ENCODE data around the gene SKP1. TPM values are rescaled to one million over a fixed set of nuclear protein-coding genes. Genes with fewer than 3 reads are reported as not detected.
A peak's percentile ranks its signal among the peaks of the same experiment; 100 is the strongest.

Gene SKP1
- total RNA-seq, 1 experiment from 2014 or later = 715 TPM

DNA sequence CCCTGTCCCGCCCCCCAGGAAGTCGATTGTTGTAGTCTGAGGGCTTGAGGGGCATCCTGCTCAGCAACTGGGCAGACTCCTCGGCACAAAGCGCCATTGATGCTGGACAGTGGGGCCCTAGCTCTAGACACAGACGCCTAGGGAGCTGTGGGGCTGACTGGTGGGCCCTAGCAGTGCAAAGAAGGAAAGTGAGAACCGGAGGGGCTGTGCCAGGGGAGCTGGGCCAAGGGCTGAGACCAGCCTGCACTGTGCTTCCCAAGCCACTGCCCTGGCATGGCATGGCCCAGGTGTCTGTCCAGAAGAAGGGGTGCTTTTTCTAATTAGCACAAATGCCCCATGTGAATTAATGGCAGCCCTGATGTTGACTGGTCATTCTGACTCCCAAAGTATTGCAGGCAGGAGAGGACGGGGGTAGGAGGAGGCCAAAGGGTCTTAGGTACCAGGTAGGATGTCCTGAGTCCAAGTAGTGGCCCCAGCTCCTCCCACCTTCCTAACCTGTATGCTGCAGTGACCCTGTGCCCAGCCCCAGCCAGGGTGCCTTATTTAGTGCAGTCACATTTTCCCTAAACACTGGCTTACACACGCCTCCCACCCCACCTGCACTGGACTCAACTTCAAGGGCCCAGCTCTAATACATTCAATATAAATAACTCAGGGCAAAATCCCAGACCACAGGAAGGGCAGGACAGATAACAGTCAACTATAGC lies 46.4 kb downstream of the SKP1 start:
- no peak for DNase-seq (ENCODE audit: low read depth)

DNA sequence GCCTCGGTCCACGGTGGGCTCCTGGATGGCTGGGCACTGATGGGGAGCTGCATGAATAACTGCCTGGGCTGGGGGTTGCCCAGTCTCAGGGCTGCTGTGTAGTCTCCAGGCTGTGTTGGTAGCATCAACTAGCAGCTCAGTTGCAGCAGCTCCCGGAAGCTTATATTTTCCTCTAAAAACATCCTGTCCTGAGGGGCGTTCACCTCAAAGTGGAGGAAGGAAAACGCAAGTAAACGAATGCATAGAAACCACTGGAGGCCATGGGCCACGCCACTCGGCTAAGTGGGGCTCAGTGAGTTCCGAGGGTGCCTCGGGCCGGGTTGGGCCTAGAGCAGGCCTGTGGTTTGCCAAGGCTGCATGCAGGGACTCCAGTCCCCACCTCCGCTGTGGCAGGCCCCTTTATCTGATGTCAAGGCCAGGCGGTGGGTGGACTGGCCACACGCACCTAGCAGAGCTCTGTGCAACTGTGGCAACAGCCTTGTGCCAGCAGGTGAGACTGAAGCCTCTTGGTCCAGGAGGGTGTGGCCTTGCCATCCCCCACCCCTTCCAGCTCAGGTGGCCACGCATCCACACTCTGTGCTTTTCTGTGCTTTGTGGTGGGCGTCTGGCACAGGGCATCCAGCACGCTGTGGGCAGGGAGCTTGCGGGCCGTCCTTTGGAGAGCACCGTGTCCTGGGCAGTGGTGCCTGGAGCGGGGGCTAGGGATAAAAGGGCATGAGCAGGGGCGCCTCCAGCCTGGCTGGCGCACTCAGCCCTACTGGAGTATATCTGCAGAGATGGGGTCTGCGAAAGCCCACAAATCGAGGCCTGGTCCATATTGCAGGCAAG lies 47.1 kb downstream of the SKP1 start:
- DNase-seq (ENCODE audit: low read depth) = no peak

DNA sequence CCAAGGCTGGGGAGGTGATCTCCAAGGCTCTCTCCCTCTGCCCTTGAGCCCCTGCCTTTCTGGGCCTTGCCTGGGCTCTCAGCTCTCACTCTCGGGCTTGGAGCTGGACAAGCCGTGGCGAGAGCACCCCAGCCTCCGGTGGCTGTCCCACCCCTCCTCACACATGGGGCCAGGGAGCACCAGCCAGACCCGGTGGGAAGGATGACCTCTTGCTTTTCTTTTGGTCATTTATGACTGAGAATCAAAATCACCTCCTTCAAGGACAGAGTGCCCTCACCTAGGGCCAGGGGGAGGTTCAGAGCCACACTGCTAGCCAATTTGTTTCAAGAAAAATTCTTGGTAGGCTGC lies 48.1 kb downstream of the SKP1 start:
- DNase-seq (ENCODE audit: low read depth) = no peak

DNA sequence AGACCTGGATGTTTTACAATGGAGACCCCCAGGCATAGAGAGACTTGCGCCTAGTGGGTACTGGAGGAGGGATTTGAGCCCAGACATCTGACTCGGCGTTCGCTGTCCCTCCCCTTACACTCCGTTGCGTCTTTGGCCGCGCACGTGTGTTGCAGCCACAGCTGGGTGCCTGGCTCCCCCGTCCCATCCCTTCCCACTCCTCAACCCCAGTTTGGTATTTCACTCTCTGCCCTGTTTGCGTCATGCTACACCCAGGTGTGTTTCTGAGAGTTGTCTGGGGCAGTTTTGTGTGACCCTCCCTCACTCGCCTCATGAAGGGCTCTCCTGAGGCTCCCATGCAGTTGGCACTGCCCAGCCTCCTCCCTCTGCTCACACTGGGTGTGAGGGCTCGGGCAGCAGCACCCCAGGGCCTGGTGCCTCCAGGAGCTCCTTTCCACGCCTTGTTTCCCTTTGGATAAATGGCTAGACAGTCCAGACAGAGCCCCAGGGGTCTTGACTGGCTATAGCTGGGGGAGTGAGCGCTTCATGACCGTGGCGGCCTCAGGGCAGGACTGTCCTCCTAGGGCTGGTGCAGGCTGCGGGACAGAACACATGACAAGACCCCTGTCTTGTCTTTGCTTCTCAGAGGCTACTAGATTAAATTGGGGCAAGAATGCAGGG lies 48.6 kb downstream of the SKP1 start:
- DNase-seq (ENCODE audit: low read depth) = no peak

DNA sequence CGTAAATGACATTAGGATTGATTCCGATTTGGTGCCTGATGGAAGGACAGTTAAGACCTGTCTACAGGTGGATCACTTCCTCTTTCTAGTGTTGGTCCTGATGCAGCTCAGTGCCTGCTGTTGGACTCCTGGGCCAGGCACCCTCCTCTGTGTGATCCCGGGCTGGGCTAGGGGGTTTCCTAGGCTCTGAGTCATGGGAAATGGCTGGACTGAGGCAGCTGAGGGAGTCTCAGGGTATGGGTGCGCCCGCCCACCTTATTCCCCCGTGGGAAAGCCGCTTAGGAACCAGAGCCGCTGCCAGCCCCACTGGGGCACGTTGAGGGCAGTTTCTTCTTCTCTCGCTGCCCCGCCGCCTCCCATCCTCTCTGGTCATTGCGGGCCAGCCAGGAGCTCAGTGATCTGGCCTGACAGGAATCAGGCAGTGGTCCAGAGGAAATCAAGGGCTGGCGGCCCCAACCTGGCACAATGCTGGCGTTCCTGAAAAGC lies 49.3 kb downstream of the SKP1 start:
- peak; percentile 64 for DNase-seq (ENCODE audit: low read depth)

DNA sequence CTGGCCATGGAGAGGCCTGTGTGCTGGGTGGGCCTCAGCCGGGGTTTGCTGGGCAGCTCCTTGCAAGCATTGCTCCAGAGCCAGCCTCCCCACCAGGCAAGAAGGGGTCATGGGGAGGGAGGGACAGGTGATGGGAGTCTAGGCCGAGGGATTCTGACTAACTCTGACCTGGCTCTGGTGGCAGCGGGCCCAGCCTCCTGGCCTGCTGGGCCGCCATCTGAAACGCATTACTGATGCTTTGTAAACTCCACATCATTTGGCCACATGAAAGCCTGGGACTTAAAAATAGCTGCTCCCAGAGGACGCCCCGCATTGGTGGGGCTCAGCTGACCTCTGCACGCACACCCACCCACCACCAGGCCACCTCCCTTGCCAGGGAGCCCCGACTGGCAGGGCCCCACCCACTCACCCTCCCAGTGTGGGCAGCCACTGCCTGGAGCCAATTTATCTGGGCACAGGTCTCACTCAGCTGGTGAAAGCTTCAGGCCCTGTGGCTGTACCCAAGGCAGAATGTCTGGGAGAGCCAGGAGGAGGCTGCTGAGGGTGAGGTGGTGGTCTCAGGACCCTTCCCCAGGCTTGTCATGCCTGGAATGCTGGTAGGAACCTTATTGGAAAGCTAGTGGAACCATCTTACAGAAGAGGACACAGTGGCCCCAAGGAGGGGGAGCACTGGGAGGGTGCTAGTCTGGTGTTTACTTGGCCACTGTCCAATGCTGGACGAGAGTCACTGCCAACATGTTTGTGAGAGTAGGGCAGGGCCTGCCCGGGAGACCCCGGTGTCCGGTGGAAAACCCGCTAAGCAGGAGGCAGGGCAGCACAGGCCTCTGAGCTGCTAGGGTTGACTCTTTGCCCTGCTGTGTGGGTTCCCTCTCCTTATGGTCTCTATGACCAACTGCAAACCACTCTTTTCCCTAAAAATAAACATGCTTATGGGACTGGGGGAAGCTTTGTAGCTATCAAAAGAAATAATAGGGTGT lies 51.4 kb downstream of the SKP1 start:
- peak; percentile 98 for DNase-seq (ENCODE audit: low read depth)

DNA sequence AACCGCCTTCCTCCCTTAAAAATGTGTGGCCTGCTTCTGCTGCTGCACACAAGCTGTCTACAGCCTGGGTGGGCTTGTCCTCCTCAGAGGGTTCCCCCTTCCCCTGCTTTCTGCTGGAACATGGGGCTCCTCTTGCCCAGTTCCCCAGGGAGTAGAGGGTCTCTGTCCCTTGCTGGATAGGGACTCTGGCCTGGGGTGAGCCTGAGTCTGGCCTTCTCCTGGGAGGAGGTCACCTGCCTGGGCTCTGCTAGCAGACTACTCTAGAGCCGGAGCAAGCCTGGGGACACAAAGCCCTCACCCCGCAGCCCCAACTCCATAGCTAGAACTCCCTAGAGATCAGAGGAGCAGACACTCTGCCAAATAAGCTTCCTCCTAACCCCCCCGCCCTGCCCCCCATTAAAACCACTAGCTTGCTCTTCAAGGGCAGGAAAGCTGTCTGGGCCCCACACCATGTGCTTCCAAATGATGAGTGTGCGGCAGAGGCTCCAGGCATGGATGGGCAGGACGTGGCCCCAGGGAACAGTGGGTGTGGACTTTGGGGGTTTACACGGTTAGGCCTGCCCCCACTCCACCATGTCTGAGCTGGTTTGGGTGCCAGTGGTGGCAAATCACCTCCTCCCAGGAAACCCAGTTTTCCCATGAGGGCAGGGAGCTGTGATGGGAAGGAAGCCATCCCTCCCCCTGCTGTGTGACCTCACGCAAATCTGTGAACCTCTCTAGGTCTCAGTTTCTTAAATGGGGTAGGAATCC lies 52.3 kb downstream of the SKP1 start:
- DNase-seq (ENCODE audit: low read depth) = peak; percentile 97

DNA sequence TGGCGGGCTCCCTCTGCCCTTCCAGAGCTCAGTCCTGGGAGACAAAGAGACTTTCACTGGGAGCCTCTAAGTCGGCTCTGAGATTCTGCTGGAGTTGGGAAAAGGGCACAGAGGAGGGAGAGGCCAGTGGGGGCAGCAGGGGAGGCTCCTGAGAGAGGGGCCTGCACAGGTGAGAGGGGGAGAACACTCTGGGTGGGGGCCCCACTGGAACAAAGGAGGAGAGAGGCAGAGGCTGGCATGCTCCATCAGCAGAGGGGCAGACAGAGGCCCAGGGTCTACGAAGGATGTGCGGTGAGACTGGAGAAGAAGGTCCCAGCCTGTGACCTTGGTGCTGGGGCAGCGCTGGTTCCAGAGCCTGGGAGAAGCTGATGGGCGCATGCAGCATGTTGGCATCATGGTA lies 53.4 kb downstream of the SKP1 start:
- DNase-seq (ENCODE audit: low read depth) = no peak

DNA sequence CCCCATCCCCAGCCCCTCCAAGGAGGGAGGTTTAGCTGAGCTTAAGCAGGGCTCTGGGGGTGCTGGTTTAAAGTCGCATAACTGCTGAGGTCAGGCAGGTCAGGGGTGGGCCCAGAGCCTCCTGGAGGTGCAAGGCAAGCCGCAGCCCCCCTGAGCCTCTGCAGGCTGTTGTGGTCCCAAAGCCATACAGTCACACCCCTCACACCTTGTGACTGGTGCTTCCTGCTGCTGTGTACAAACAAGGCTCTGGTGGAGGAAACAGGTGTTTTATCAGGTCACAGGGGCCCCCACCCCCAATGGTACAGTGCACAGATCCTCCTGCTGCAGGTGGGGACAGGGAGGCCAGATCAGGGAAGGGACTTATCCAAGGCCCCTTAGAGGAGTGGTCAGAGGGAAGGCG lies 54.2 kb downstream of the SKP1 start:
- DNase-seq (ENCODE audit: low read depth) = no peak

DNA sequence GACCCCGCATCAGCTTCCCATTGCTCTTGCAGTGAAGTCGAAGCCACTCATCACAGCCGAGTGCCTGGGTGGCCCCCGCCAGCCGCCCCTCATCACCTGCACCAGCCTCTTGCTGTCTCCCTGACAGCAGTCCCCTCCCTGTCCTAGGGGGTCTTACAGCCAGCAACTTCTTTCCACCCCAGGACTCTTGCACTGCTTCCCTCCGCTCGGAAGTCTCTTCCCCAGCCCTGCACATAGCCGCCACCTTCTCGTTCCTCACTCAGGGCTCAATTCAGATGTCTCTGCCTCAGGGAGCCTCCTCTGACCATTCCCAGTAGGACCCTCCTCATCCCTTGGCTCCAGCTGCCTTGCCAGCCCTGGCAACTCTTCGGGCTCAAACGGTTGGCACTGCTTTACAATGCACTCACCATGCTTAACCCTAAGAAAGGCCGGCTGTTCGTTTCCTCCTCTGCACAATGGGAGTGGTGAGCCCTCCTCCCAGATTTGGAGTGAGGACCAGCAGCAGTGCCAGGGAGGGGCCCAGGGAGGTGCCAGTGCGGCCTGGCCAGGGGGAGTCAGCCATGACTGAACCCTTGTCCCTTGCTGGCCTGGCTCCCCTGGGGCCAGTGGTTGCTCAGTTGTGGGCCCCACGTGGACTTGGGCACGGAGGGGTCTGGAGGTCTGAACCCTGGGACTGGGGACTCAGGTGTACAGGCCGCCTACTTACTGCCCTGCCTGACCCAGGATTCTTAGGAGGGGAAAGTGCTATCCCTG lies 56.2 kb downstream of the SKP1 start:
- DNase-seq (ENCODE audit: low read depth) = no peak

DNA sequence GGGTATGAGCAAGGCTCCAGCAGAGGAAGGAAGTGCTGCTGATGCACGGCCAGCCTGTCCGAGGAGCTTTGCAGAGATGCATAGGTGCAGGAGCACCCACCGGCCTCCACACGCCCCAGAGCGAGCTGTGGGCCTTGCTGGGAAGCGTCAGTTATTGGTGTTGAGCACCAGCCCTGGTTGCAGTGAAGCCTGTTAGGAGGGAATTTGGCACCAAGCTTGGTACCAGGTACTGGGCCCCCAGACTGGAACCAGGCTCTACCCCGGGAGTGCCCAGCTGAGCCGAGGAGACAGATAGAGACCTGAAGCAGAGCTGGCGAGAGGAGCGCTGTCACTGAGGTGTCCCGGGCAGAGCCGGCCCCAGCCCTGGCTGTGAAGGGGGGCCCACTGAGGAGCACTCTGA lies 57.0 kb downstream of the SKP1 start:
- DNase-seq (ENCODE audit: low read depth) = no peak

DNA sequence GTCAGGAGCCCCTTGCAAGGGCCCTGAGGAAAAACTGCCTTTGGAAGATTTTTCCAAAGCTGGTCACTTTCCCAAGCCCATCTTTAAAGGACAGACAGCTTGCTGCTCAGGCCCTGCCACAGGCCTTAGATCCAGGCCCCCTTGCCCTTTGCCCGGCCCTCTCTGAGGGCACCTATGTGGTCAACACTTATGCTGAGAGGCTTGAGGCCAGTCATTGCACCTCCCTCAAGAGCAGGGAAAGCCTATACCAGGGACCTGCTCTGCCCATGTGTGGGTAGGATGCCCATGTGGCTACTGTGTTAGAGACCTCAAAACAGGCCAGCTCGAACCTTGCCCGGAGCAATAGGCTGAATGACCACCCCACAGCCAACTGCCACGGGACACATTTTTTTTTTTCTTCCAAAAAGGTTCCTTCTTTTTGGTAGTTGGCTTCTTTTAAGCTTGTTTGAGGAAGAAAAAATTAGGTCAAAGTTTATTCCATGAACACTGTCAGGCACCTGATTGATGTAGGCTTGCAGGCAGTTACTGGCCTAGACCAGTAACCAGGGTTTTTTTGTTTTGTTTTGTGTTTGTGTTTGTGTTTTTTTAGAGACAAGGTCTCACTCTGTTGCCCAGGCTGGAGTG lies 58.4 kb downstream of the SKP1 start:
- DNase-seq (ENCODE audit: low read depth) = no peak

DNA sequence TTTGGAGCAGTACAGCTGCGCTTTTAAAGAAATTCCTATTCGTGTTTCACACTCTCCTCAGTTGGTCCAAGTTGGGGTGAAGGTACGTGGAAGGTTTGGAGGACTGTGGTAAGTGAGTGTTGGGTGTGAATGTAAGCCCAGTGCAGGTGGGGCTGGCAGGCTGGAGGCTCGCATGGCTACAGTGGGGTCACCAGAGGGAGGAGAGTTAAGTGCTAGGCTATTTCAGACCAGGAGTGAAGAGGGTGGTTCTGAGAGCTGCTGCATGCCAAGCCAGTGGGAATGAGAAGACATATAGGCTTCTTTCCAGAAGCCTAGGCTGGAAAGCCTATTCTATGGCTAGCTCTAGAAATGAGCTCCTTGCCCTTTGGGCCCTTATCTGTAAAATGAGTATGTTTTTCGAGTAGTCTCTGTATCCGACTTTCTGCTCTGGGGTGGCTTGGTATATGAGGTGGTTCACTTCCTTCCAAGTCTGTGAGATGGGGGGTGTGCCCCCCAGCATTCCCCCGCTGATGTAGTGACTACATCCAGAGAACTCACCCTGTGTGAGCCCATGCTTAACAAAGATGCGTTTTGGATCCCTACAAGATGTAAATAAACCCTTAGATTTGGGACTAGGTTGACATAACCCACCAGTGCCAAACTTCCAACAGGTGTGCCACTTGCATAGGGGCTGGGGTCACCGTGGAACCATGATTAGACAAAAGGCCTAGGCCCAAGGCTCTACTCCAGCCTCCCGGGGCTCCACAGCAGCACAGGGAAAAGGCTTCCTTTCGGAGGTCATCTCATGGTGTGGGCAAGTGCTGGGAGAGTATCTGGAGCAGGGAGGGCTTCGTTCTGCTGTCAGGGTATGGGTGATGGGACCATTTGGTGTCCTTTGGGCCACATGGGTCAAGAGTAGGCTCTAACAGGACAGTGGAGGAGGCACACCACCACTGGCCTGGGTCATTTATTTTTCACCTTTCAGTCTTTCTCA lies 59.7 kb downstream of the SKP1 start:
- DNase-seq (ENCODE audit: low read depth) = no peak

DNA sequence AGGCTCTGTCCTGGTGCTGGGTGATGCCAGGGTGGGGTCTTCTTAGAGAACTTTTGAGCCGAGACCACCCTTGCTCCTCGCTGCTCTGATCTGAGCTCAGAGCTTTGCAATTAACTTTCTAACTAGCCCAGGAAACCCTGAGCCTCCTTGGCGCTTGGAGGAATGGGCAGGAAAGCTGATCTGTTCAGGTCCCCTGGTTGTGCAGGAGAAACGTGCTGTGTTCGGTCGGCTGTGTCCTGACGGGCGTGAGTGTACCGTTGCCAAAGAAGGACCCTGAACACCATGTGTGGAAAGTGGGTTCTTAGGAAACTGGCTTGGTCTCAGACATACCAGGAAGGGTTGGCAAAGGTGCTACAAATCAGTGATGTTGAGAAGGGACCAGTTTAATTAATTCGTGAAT lies 60.5 kb downstream of the SKP1 start:
- no peak for DNase-seq (ENCODE audit: low read depth)

DNA sequence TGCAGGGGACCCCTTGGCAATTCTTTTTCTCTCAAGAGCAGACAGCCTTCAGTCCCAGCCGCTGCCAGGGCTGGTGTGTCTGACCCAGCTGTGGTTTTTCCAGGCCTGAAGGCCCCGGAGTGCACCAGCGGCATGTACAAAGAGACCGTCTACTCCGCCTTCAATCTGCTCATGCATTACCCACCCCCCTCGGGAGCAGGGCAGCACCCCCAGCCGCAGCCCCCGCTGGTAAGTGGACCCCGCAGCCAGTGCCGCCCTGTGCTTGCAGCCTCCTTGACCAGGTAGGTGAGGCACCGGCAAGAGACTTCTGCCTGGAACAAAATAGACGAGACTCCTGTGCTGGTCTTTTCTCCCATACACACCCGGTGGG lies 61.0 kb downstream of the SKP1 start:
- no peak for DNase-seq (ENCODE audit: low read depth)

DNA sequence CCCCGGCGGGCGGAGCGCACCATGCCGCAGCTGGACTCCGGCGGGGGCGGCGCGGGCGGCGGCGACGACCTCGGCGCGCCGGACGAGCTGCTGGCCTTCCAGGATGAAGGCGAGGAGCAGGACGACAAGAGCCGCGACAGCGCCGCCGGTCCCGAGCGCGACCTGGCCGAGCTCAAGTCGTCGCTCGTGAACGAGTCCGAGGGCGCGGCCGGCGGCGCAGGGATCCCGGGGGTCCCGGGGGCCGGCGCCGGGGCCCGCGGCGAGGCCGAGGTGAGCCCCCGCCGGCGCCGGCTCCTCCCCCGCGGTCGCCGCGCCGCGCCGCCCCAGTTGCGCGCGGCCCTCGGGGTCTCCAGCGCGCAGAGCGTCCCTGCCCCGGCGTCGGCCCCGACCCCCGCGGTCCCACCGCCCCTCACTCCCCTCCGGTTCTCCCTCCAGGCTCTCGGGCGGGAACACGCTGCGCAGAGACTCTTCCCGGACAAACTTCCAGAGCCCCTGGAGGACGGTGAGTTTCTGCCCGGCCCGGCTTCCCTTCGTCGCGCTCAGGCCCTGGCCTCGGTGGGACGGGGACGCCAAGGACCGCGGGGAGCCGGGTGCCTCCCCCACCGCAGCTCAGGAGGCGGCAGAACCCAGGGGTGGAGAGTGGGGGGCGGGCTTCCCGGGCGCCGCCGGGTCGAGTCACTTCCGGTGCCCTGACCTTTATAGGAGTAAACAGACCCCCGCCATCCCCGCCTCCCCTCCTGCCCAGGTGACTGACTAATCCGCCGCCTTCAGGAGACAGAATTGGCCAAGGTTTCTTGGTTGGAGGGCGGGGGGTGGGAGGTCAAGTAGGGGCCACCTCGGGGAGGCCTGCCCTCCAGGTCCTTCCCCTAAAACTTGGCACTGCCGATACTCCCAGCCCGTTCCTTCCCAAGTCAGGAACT lies 61.6 kb downstream of the SKP1 start:
- DNase-seq (ENCODE audit: low read depth) = peak; percentile 34
